Neuronal stem cell (in vitro differentiated cells): ENCODE results near the gene UQCRQ.

Source experiments
- DNase-seq: peaks from one replicate; pipeline ENCODE4 v3.0.0-alpha.2; 2013; ENCODE audit warnings: low spot score
- H2AFZ ChIP-seq: one replicate; pipeline ENCODE4 v1.6.1; 2013; ENCODE audit warnings: mild to moderate bottlenecking, low read length, inconsistent platforms
- H2AK5ac ChIP-seq: 2 replicates; pipeline ENCODE4 v1.6.1; 2013; ENCODE audit warnings: low read depth, mild to moderate bottlenecking, inconsistent platforms, low read length, moderate library complexity, mixed read lengths
- H2BK120ac ChIP-seq: 2 replicates; pipeline ENCODE4 v1.6.1; 2013; ENCODE audit warnings: low read depth, mild to moderate bottlenecking, inconsistent platforms, low read length, moderate library complexity, mixed read lengths
- H2BK12ac ChIP-seq: one replicate; pipeline ENCODE4 v1.6.1; 2013; ENCODE audit warnings: low read length, inconsistent platforms
- H2BK15ac ChIP-seq: 2 replicates; pipeline ENCODE4 v1.6.1; 2013; ENCODE audit warnings: mild to moderate bottlenecking, low read length, inconsistent platforms, mixed read lengths
- H2BK5ac ChIP-seq: one replicate; pipeline ENCODE4 v1.6.1; 2013; ENCODE audit warnings: inconsistent platforms, mild to moderate bottlenecking, low read length, moderate library complexity
- H3K14ac ChIP-seq: one replicate; pipeline ENCODE4 v1.6.1; 2013; ENCODE audit warnings: low read length, inconsistent platforms
- H3K18ac ChIP-seq: 2 replicates; pipeline ENCODE4 v1.6.1; 2013; ENCODE audit warnings: low read length, inconsistent platforms
- H3K23ac ChIP-seq: 2 replicates; pipeline ENCODE4 v1.6.1; 2013; ENCODE audit warnings: low read depth, mild to moderate bottlenecking, mixed read lengths, low read length, inconsistent platforms; ENCODE audit not compliant: poor library complexity
- H3K27ac ChIP-seq: replicated peaks from 3 replicates; pipeline ENCODE4 v1.5.1; 2013; ENCODE audit warnings: low read length, inconsistent platforms
- H3K27me3 ChIP-seq, 3 experiments: 2 replicates each; pipeline ENCODE4 v1.6.1; 2013; ENCODE audit warnings: low read length in 3 of 3, mild to moderate bottlenecking in 2 of 3, inconsistent platforms in 1 of 3, low read depth in 1 of 3, mixed read lengths in 1 of 3, moderate library complexity in 1 of 3; ENCODE audit not compliant: control insufficient read depth in 3 of 3, insufficient read depth in 3 of 3
- H3K36me3 ChIP-seq, 2 donors: replicated peaks in 1 of 2; 2 replicates each; pipeline ENCODE4 v1.6.1; 2013; ENCODE audit warnings: low read length in 2 of 2; ENCODE audit not compliant: control insufficient read depth in 2 of 2, insufficient read depth in 2 of 2
- H3K4ac ChIP-seq: 2 replicates; pipeline ENCODE4 v1.6.1; 2013; ENCODE audit warnings: inconsistent platforms, mild to moderate bottlenecking, low read length, moderate library complexity
- H3K4me1 ChIP-seq, 2 donors: 1 replicate in 1 of 2; 2 replicates in 1 of 2; pipeline ENCODE4 v1.6.1; 2013; ENCODE audit warnings: low read length in 2 of 2, low read depth in 1 of 2; ENCODE audit not compliant: control insufficient read depth in 2 of 2, insufficient read depth in 1 of 2
- H3K4me2 ChIP-seq: one replicate; pipeline ENCODE4 v1.6.1; 2013; ENCODE audit warnings: mild to moderate bottlenecking, low read length, inconsistent platforms; ENCODE audit not compliant: insufficient read depth, poor library complexity, severe bottlenecking
- H3K4me3 ChIP-seq, 2 donors: 2 replicates each; pipeline ENCODE4 v1.5.1; 2013; ENCODE audit warnings: low read length in 2 of 2, mild to moderate bottlenecking in 2 of 2, inconsistent platforms in 1 of 2, moderate library complexity in 1 of 2
- H3K79me1 ChIP-seq: one replicate; pipeline ENCODE4 v1.6.1; 2013; ENCODE audit warnings: low read depth, mild to moderate bottlenecking, inconsistent platforms, low read length, moderate library complexity
- H3K9ac ChIP-seq: one replicate; pipeline ENCODE4 v1.6.1; 2013; ENCODE audit warnings: mild to moderate bottlenecking, low read depth, low read length, inconsistent platforms; ENCODE audit not compliant: poor library complexity
- H3K9me3 ChIP-seq, 2 donors: replicated peaks in 1 of 2; 2 replicates each; pipeline versions ENCODE3 to v1.6.1; 2013; ENCODE audit warnings: low read length in 2 of 2, mild to moderate bottlenecking in 2 of 2, inconsistent platforms in 1 of 2, low read depth in 1 of 2, mixed read lengths in 1 of 2, moderate library complexity in 1 of 2; ENCODE audit not compliant: control insufficient read depth in 2 of 2, insufficient read depth in 1 of 2
- H4K8ac ChIP-seq: one replicate; pipeline ENCODE4 v1.6.1; 2013; ENCODE audit warnings: low read depth, mild to moderate bottlenecking, inconsistent platforms, low read length, moderate library complexity
- H4K91ac ChIP-seq: one replicate; pipeline ENCODE4 v1.6.1; 2013; ENCODE audit warnings: low read length, low read depth, mild to moderate bottlenecking, inconsistent platforms; ENCODE audit not compliant: poor library complexity
- WGBS, 2 donors: extraction: QIAGEN DNeasy Blood & Tissue Kit; methylation state at CpG; one replicate each; pipeline ENCODE4 v1.1.7; 2013; ENCODE audit warnings: missing lambda C conversion rate in 2 of 2, mixed read lengths in 1 of 2; ENCODE audit not compliant: insufficient read length in 2 of 2, insufficient replicate concordance in 1 of 2; ENCODE audit errors: extremely low coverage in 2 of 2; 5-methylcytosine and 5-hydroxymethylcytosine counted together

The UQCRQ gene

GRCh38 chr5:132907161-132907560, 40.7 kb downstream of the UQCRQ start:
- no peak overlapping the region for H3K18ac ChIP-seq
- no peak overlapping the region for H4K91ac ChIP-seq
- H3K4me2 ChIP-seq, result no peak overlapping the region
- peaks cover 0 to 66% of the 10 kb centered on the region in 2 donors for H3K36me3 ChIP-seq
- no peak overlapping the region for H2BK15ac ChIP-seq
- no peak overlapping the region for H3K14ac ChIP-seq
- H3K4ac ChIP-seq, result no peak overlapping the region
- no peak overlapping the region for H2AFZ ChIP-seq
- H3K27me3 ChIP-seq, result no peaks in the 10 kb centered on the region
- H3K4me3 ChIP-seq, result no peak overlapping the region
- H4K8ac ChIP-seq, result no peak overlapping the region
- H3K4me1 ChIP-seq, result no peaks in the 10 kb centered on the region
- H3K27ac ChIP-seq, result no peak overlapping the region
- H2BK120ac ChIP-seq, result no peak overlapping the region
- DNase-seq, result no peak
- no peak overlapping the region for H3K9ac ChIP-seq
- WGBS, 2 donors, result no CpG with 5 or more reads among the region's 2 CpGs
- no peak overlapping the region for H2AK5ac ChIP-seq
- no peaks in the 10 kb centered on the region for H3K79me1 ChIP-seq
- H3K23ac ChIP-seq, result no peak overlapping the region
- no peak overlapping the region for H2BK12ac ChIP-seq
- H2BK5ac ChIP-seq, result no peak overlapping the region
- no peaks in the 10 kb centered on the region for H3K9me3 ChIP-seq

- H3K79me1 ChIP-seq, result no peaks in the 10 kb centered on the region
- H3K4me3 ChIP-seq, result no peak overlapping the region
- H2BK15ac ChIP-seq, result no peak overlapping the region
- H3K23ac ChIP-seq, result no peak overlapping the region
- no peak overlapping the region for H4K91ac ChIP-seq
- peaks cover 4 to 63% of the 10 kb centered on the region in 2 donors for H3K36me3 ChIP-seq
- H3K18ac ChIP-seq, result no peak overlapping the region
- H3K4me2 ChIP-seq, result no peak overlapping the region
- no peak overlapping the region for H4K8ac ChIP-seq
- H2AK5ac ChIP-seq, result no peak overlapping the region
- no peak for DNase-seq
- no peak overlapping the region for H2BK5ac ChIP-seq
- H2BK120ac ChIP-seq, result no peak overlapping the region
- no peaks in the 10 kb centered on the region for H3K9me3 ChIP-seq
- no CpG with 5 or more reads among the region's 1 CpG for WGBS, 2 donors
- H3K4ac ChIP-seq, result no peak overlapping the region
- H3K27ac ChIP-seq, result no peak overlapping the region
- no peak overlapping the region for H2BK12ac ChIP-seq
- no peak overlapping the region for H3K14ac ChIP-seq
- no peaks in the 10 kb centered on the region for H3K4me1 ChIP-seq
- H2AFZ ChIP-seq, result no peak overlapping the region
- no peaks in the 10 kb centered on the region for H3K27me3 ChIP-seq
- H3K9ac ChIP-seq, result no peak overlapping the region
Observed at GRCh38 chr5:132909702-132910101, 43.3 kb downstream of the UQCRQ start.

- Histone ChIP-seq H2BK12ac (no peak overlapping the region), H3K4me3 (no peak overlapping the region), H3K23ac (no peak overlapping the region), H3K18ac (no peak overlapping the region), H3K36me3 (peaks cover 7 to 81% of the 10 kb centered on the region in 2 donors), H3K9me3 (no peaks in the 10 kb centered on the region), H3K4me2 (no peak overlapping the region), H2BK5ac (no peak overlapping the region), H3K79me1 (no peaks in the 10 kb centered on the region), H4K8ac (no peak overlapping the region), H3K4ac (no peak overlapping the region), H3K4me1 (no peaks in the 10 kb centered on the region), H4K91ac (no peak overlapping the region), H2AFZ (no peak overlapping the region), H3K14ac (no peak overlapping the region), H2AK5ac (no peak overlapping the region), H2BK15ac (no peak overlapping the region), H3K27me3 (no peaks in the 10 kb centered on the region), H3K9ac (no peak overlapping the region), H2BK120ac (no peak overlapping the region), H3K27ac (no peak overlapping the region)
- DNase-seq, result no peak
- no CpG with 5 or more reads among the region's 5 CpGs for WGBS, 2 donors
Observed at GRCh38 chr5:132915681-132916080, 49.2 kb downstream of the UQCRQ start.

GRCh38 chr5:132916086-132916485, 49.6 kb downstream of the UQCRQ start:
- Histone ChIP-seq H3K4me2 (no peak overlapping the region), H3K27me3 (no peaks in the 10 kb centered on the region), H4K91ac (no peak overlapping the region), H3K4me1 (no peaks in the 10 kb centered on the region), H3K4me3 (no peak overlapping the region), H2BK12ac (no peak overlapping the region), H2BK5ac (no peak overlapping the region), H3K9ac (no peak overlapping the region), H2AFZ (no peak overlapping the region), H4K8ac (no peak overlapping the region), H3K14ac (no peak overlapping the region), H3K23ac (no peak overlapping the region), H3K79me1 (no peaks in the 10 kb centered on the region), H3K9me3 (no peaks in the 10 kb centered on the region), H2AK5ac (no peak overlapping the region), H3K4ac (no peak overlapping the region), H2BK15ac (no peak overlapping the region), H2BK120ac (no peak overlapping the region), H3K18ac (no peak overlapping the region), H3K36me3 (peaks cover 7 to 79% of the 10 kb centered on the region in 2 donors), H3K27ac (no peak overlapping the region)
- WGBS, 2 donors, result no CpG with 5 or more reads among the region's 3 CpGs
- no peak for DNase-seq
